HG03378 (cell line): Measurements from ENCODE around the gene CCDC47.

Experiments used
- ATAC-seq: cut with Tn5 transposase; IDR thresholded peaks from one replicate; pipeline ENCODE4 v1.9.1; 2021; ENCODE audit warnings: mild to moderate bottlenecking, moderate library complexity; ENCODE audit not compliant: unreplicated experiment

Gene CCDC47

DNA sequence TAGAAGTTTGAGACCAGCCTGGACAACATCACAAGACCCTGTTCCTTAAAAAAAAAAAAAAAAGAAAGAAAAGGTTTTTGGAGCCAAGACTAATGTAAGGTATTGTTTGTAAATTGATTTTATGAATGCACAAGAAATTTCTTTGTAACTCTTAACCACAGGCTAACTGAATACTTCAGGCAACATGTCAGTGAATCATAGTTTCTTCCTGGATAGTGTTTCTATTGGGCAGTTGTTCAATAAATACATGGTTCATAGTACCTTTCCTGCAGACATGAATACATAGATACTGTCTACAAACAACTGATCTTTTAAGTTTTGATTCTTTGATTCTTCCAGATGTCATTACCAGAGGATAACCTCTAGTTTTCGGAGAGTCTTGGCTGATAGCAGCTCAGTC is 12.2 kb upstream of the CCDC47 start:
- no peak for ATAC-seq

DNA sequence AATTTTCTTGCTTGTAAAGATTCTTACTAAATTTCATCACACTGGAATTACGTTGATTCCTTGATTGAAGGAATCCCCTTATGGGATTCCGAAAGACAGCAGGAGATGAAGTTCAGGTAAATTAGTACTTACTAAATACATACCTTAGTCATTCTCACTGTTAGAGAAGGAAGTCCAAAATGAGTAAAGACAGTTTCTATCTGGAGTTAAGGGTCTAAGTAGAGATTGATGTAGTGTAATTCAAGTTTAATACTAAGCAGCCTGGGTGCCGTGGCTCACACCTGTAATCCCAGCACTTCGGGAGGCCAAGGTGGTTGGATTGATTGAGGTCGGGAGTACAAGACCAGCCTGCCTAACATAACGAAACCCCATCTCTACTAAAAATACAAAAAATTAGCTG is 10.1 kb upstream of the CCDC47 start:
- no peak for ATAC-seq

DNA sequence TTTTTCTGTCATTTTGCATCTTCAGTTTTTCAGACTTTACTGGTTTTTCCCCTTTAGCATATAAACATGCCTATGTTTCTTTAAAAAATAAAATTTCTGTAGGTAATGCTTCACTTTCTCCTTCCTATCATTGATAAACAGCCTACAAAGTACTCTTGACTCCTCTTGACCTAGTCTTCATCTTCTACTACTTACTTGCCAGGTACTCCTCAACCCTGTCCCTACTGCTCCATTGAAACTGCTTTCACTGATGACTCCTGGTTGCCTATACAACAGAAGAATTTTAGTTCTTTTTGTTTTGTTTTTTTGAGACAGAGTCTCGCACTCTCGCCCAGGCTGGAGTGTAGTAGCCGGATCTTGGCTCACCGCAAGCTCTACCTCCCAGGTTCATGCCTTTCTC is 7.5 kb upstream of the CCDC47 start:
- ATAC-seq = no peak

DNA sequence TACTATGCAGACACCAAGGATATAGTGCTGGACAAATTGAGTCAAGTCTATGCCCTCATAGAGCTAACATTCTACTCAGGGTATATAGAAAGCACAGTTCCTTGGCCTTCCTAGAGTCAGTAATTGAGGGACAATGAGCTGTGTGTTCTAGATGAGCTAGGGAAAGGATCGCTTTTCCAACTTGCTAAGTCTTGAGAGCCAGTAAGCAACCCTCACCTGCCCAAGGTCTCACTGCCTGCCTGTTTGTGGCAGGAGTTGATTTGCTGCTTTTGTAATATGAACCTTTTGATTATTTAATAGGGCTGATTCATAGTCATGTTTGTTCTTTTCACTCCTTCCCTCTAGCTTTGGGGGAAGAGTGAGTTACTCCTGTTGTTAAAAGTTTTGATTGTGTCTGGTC is 7.1 kb upstream of the CCDC47 start:
- ATAC-seq = no peak

DNA sequence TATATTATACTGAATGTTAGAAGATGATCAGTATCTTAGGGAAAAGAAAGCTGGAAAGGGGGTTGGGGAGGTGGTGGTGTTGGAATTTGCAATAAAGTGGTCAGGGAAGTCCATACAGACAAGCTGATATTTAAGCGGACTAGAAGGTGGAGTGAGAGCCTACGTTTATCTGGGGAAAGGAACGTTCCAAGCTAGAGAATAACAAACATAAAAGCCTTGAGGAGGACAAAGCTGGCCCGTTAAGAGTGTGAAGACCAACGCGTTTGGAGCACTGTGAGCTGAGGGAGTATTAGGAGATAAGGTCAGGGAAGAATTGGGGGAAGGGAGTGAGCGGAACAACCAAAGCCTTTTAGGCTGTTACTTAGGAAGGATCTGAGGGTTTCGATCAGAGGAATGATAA is 2.0 kb upstream of the CCDC47 start:
- no peak for ATAC-seq

DNA sequence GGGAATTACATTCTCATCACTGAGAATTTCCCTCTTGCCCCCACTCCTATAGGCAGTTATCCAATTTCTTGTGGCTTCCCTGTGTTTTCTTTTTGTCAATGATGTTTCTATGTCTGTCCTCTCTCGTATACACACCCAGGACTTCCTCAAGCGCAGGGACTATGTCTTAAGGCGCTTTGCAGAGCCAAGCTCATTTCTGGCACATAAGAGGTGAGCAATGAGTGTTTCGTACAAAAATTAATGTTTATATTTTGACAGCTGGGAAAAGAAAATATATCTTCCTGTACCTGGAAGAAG is 1.5 kb upstream of the CCDC47 start:
- ATAC-seq = no peak

DNA sequence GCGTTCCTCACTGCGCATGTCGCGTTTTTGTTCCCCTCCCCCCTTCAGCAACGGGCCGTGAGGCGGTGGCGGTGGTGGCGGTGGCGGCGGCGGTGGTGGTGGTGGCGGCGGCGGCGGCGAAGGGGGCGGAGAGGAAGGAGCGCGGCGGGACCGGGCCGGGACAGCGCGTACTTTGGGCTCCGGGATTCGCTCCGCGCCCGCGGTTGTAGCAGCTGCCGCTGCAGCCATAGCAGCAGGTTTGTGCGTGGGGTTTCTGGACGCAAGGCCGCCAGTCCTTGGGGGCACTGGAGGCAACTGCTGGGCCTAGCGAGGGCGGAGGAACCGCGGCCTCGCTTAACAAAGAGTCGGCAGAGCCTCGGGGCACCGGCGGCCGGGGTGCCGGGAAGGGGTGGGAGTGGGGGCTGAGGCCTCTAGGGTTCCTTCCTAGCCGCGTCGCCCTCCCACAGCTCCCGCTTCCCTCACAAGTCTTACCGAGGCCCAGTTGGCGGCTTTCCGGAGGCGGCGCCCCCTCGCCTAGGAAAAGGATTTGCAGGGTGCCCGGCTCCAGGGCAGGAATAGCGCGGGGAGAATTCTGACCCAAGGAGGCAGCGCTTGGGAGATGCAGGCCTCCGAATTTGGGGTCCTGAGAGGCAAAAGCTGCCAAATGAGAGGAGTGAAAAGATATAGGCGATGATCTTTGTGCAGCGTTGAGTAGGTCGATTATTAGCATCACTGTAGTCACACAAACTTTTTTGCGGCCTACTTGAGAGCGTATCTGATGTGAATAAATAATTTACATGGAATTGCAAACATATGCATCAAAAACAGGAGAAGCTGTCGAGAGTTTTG is 958 bp upstream of the CCDC47 start, which contains the start of gene DDX42:
Gene DDX42, plus strand, starts transcription at position 30 of the 828 bp plus-strand sequence. CDS start 12,880 bp downstream, outside the sequence.
- ATAC-seq = no peak

DNA sequence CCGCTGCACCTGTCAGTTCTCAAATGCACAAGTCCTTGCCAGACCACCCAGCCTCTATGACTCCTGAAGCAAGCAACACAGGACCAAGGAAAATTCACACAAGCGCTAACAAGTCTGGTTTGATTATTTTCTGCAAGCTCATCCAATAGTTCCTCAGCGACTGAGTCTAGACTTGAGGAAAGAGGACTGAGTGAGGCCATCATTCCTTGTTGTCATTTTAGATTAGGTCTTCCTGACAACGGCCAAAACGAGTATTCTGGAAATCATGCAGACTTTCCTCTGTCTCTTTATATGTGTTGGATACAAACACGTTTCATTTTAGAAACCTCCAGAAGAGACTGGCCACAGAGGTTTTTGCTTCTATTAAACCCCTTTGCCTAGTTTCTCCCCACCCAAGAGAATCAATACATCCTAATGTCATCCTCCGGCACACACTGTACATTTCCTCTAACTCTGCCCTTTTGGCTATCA is 561 bp downstream of the CCDC47 start:
- no peak for ATAC-seq

DNA sequence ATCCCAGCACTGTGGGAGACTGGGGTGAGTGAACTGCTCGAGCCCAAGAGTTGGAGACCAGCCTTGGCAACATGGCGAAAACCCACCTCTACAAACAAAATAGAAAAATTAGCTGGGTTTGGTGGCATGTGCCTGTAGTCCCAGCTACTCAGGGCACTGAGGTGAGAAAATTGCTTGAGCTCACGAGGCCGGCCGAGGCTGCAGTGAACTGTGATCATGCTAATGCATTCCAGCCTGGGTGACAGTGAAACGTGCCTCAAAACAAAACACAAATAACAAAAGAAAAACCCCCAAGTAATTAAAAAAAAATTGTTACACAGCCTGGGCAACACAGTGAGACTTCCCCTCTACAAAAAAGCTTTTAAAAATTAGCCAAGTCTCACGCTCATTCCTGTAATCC is 5.0 kb downstream of the CCDC47 start:
- no peak for ATAC-seq

DNA sequence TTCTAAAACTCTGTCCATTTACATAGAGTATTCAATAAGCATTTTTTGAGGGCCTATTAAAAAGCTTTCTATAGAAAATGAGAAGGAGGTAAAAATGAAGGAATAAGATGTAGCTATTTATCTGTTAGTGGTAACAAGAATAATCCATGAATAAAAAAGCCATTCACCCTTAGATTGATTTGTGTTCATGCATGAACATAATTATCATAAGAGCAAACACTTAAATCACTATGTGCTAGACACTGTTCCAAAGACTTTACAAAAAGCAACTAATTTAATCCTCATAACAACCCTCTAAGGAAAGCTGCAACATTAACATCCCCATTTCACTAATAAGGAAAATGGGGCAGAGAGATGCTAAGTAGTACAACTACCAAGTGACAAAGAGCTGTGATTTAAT is 6.6 kb downstream of the CCDC47 start:
- ATAC-seq = no peak

DNA sequence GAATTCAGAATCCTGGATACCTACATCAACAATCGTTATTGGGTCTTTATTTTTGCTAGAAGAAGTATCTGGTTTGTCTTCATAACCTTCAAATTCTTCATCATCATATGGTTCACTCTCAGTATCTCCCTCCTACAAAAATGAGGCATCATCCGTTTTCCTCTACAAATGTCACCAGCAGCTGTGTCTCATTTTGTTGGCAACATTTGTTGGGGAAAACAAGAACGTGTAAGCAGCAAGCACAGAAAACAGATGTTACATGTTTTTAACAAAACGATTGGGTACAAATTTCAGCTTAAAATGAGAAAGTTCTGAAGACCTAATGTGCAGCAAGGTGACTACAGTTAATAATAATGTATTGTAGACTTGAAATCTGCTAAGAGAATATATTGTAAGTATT is 8.7 kb downstream of the CCDC47 start:
- no peak for ATAC-seq

DNA sequence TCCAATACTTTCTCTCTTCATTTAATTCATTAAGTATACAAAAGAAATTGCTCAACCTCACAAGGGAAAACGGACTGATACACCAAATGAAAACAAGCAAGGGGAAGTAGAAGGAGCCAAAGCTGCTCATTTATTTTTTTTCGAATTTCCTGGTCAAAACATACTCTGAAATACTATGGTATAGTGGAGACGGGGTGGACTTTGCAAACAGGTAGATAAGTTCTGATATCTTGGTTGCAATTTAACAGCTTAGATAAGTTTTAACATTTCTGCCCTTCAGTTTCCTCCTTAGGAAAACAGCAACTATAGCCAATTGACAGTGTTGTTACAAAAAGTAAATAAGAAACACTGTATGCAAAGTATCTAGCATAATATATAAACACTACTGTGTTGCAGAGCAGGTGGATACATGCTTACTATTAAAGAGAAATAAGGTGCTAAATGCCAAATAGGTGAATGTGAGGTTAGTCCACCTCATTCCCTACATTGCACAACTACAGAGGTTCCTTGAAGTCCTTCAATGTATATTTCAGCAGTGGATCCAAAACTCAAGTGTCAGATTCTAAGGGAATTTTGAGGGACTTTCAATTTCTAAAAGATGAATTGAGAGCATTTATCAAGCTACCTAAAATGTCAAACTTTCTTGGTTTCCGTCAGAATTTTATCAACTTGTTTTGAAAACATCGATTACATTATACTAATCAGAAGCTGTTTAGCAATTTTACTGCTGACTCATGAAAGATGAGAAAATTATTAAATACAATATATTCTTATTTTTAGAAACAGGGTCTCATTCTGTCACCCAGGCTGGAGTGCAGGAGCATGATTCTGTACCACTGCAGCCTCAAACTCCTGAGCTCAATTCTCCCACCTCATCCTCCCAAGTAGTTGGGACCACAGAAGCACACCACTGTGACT is 11.0 kb downstream of the CCDC47 start:
- ATAC-seq = no peak

GRCh38 chr17:63760771-63761539 is 12.4 kb downstream of the CCDC47 start:
- ATAC-seq = no peak

DNA sequence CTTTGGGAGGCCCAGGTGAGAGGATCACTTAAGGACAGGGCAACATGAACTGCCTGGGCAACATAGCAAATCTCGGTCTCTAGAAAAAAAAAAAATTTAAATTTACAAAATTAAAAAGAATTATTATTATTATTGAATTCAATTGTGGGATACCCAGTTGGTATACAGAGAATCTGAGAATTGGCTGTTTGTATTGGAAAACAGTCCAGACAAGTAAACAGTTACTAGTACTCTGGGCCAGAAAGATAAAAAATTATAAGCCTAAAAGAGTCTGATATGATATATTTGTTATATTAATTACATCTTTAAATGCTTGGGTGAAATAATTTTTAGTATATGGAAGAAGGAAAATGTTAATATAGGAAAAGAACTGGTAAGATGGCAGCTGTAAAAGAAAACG is 15.0 kb downstream of the CCDC47 start:
- no peak for ATAC-seq

DNA sequence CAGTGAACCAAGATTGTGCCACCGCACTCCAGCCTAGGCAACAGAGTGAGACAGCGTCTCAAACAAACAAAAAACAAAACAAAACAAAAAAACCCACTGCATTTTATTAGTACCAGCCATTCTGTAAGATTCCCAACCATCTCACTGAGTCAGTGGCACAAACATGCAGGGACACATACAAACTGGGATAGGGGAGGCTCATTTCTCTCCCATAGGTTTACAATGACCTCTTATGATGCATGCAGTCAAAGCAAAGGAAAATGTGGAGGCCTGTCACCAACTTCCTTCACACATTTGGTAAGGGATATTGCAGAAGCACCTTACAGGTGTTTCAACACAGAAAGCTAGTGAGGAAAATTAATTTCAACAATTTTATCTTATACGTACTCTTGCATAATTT is 19.4 kb downstream of the CCDC47 start:
- no peak for ATAC-seq

GRCh38 chr17:63753215-63753614 is 20.2 kb downstream of the CCDC47 start:
- no peak for ATAC-seq

DNA sequence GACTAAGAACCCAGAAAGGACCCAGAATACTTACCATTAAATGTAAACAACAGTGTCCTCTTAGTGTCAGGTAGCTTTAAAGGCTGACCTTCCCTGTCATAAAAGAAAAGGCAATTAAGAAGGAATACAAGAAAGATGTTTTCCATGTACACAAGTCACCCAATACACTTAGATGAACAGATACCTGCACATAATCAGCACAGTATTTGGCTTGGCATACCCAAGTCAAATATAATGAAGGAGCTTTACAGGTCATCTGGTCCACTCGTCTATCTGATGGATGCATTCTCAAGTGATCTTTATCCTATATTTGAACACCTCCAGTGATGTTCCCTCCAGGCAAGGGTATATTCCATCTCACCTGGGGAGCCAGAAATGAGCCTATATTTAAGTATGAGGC is 20.7 kb downstream of the CCDC47 start:
- no peak for ATAC-seq

DNA sequence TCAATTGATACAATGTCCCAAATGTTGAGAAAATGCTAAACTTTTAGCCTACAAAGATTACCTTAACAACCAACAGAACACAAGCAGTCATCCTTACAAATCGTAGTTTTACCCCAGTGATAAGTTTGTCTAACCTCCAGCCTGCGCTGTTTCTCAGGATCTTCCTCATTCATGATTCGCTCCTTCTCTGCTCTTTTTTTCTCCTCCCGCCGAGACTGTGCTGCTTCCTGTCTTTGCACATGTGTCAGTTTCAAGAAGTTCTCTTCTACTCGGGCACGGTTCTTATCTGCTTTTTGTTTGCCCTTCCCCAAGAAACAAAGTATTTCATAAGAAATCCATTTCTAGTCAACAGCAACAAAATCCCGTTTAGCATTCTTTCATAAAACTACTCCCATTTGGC is 21.6 kb downstream of the CCDC47 start:
- ATAC-seq = no peak

GRCh38 chr17:63741408-63742173 is 31.8 kb downstream of the CCDC47 start, which contains the start of gene STRADA:
TSS of gene STRADA (minus strand) at chr17:63741799. CDS start at chr17:63728369, 13,430 bp downstream.
- peak; percentile 82 for ATAC-seq

- no peak for ATAC-seq
Measured at GRCh38 chr17:63741143-63741407, 32.3 kb downstream of the CCDC47 start.
